Endothelial cell of hepatic sinusoid (primary cell): Measurements from ENCODE around the gene C12orf57.

ENCODE experiments used
- in situ Hi-C: cut with HindIII; loops from 2 replicates; pipeline ENCODE4 v1.10.0; 2017; ENCODE audit warnings: low sequenced_read_pairs

C12orf57 gene

DNA sequence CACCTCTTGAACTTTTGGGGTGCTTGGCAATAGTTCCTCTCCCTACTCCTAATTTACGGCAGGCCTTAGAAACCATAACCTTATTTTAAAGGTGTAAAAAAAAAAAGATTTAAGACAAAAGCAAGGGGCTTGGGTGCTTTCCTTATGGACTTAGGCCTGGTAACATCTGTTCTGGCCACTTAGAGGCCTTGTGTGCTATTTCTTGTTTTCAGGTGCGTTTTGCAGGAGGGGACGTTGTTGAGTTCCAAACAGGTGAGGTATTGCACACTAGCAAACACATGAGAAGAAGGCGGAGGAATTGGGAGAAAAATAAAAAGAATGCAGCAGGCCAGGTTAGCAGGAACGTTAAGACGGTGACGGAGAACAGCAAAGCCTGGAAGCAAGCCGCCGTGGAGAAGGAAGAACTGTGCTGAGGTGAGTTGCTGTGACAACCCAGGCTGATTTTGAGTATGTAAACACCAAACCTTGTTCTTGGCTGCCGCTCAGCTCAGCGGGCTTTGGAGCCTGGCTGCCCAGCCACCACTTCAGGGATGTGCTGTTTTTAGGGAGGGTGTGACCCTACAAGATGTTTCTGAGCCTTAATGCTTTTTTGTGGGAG is 44.2 kb downstream of the C12orf57 start:
- in situ Hi-C loops = no loop called here
